CD4-positive, CD25-positive, alpha-beta regulatory T cell (primary cell): ENCODE measurements around the gene CCDC154. TPM values are rescaled to one million over a fixed set of nuclear protein-coding genes. Genes with fewer than 3 reads are reported as not detected.

ENCODE experiments used
- ATAC-seq, 2 donors: fragments of 150-1000 bp; cut with Tn5 transposase; one replicate each; pipeline ENCODE4 v1.10.0; 2021; ENCODE audit warnings: low read depth in 2 of 2, moderate number of reproducible peaks in 2 of 2, moderate library complexity in 1 of 2
- DNase-seq, 3 donors: peaks; one replicate each; pipeline versions ENCODE4 v3.0.0 to v3.0.0-alpha.2; 2012 to 2022; ENCODE audit warnings: mixed read lengths in 1 of 3
- H3K27ac ChIP-seq: one replicate; pipeline ENCODE4 v1.7.0; 2013; ENCODE audit warnings: mild to moderate bottlenecking, low read length; ENCODE audit not compliant: insufficient read depth, poor library complexity, severe bottlenecking
- H3K27me3 ChIP-seq: one replicate; pipeline ENCODE4 v1.7.0; 2013; ENCODE audit warnings: low read length; ENCODE audit not compliant: control insufficient read depth, insufficient read depth
- H3K36me3 ChIP-seq: one replicate; pipeline ENCODE4 v1.7.0; 2013; ENCODE audit warnings: mild to moderate bottlenecking, low read length, moderate library complexity; ENCODE audit not compliant: control insufficient read depth, insufficient read depth
- H3K4me1 ChIP-seq: 2 replicates; pipeline ENCODE4 v1.7.0; 2013; ENCODE audit warnings: mild to moderate bottlenecking, low read length; ENCODE audit not compliant: insufficient read depth, control insufficient read depth, poor library complexity, severe bottlenecking
- H3K4me3 ChIP-seq: one replicate; pipeline ENCODE4 v1.7.0; 2013; ENCODE audit warnings: low read depth, mild to moderate bottlenecking, low read length, moderate library complexity
- H3K9me3 ChIP-seq, 2 experiments: 1 replicate in 1 of 2; 2 replicates in 1 of 2; pipeline ENCODE4 v1.7.0; 2013; ENCODE audit warnings: low read length in 2 of 2, mild to moderate bottlenecking in 1 of 2, moderate library complexity in 1 of 2; ENCODE audit not compliant: control insufficient read depth in 2 of 2
- H3K27ac Mint-ChIP-seq, 3 donors: one replicate each; pipeline ENCODE4 v1.8.0; 2020 to 2022; ENCODE audit warnings: mild to moderate bottlenecking in 3 of 3, mixed read lengths in 3 of 3, moderate library complexity in 2 of 3
- H3K27me3 Mint-ChIP-seq: one replicate; pipeline ENCODE4 v1.8.0; 2022; ENCODE audit warnings: mild to moderate bottlenecking, mixed read lengths
- H3K36me3 Mint-ChIP-seq: one replicate; pipeline ENCODE4 v1.8.0; 2020; ENCODE audit warnings: mixed read lengths
- H3K4me1 Mint-ChIP-seq, 4 donors: one replicate each; pipeline ENCODE4 v1.8.0; 2020 to 2022; ENCODE audit warnings: mixed read lengths in 4 of 4, mild to moderate bottlenecking in 1 of 4
- H3K4me3 Mint-ChIP-seq, 4 donors: one replicate each; pipeline ENCODE4 v1.8.0; 2020 to 2022; ENCODE audit warnings: mild to moderate bottlenecking in 4 of 4, mixed read lengths in 4 of 4, moderate library complexity in 3 of 4
- H3K9me3 Mint-ChIP-seq, 7 donors: one replicate each; pipeline ENCODE4 v1.8.0; 2020 to 2022; ENCODE audit warnings: mixed read lengths in 7 of 7, mild to moderate bottlenecking in 3 of 7, moderate library complexity in 2 of 7
- polyA plus RNA-seq, 4 donors: library from polyadenylated mRNA; unstranded; fragments of 300-500 nt; fragmentation: Illumina TruSeq; gene quantifications; one replicate each; pipeline ENCODE4 v1.2.3, GENCODE V29; 2021
- total RNA-seq: library from RNA; stranded (reverse); gene quantifications from one replicate; pipeline ENCODE4 v1.2.3, GENCODE V29; 2022

CCDC154 gene, protein sequence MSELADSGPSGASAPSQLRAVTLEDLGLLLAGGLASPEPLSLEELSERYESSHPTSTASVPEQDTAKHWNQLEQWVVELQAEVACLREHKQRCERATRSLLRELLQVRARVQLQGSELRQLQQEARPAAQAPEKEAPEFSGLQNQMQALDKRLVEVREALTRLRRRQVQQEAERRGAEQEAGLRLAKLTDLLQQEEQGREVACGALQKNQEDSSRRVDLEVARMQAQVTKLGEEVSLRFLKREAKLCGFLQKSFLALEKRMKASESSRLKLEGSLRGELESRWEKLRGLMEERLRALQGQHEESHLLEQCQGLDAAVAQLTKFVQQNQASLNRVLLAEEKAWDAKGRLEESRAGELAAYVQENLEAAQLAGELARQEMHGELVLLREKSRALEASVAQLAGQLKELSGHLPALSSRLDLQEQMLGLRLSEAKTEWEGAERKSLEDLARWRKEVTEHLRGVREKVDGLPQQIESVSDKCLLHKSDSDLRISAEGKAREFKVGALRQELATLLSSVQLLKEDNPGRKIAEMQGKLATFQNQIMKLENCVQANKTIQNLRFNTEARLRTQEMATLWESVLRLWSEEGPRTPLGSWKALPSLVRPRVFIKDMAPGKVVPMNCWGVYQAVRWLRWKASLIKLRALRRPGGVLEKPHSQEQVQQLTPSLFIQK
- total RNA-seq (2.6 TPM), polyA plus RNA-seq (not detected)

DNA sequence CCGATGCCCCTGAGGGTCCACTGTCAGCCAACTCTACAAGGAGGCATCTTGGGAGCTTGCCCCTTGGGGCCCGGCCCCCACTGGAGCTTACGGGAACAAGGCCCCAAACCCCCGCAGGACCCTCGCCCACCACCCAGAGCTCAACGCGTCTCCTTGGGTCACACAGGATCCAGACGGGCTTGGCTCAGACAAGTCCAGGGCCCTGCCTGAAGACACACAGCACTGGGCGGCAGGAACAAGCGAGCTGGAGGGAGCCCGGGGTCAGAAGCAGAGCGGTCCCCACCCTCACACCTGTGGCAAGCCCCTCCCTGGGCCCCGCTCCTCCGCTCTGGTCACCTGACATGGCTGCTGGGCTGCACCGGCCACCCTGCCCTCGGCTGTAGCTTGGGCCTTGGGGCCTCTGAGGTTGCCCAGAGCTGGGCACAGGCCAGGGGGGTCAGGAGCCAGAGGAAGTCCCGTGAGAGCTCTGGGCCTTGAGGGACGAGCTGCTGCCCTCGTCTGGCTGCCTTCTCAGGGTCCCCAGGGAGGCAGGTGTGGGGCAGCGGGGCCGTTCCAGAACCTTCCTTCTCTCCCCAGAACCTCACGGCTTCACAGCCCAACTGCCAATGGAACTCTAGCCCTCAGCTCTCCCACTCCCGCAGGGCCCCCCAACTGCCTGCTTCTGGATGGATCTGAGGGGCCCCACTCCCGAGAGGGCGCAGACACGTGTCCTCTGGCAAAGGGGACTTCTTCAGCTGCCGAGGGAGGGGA is at the start of gene CCDC154:
Gene CCDC154, minus strand, starts transcription at position 577 of the 750 bp plus-strand sequence. Its CDS starts 234 bp downstream, at position 343.
- H3K27ac ChIP-seq: no peak within 1 kb of the TSS
- Mint-ChIP-seq H3K27ac (no peak within 1 kb of the TSS), H3K4me3 (no peak within 1 kb of the TSS), H3K27me3 (no peaks in the 10 kb centered on the region), H3K36me3 (no peaks in the 10 kb centered on the region), H3K4me1 (no peaks in the 10 kb centered on the region), H3K9me3 (no peaks in the 10 kb centered on the region)
- ATAC-seq (no peak), DNase-seq (no peak)
- no peak within 1 kb of the TSS for H3K4me3 ChIP-seq
- H3K9me3 ChIP-seq: no peaks in the 10 kb centered on the region
- no peaks in the 10 kb centered on the region for H3K4me1 ChIP-seq
- no peaks in the 10 kb centered on the region for H3K27me3 ChIP-seq
- peaks cover 3% of the 10 kb centered on the region for H3K36me3 ChIP-seq

GRCh38 chr16:1493746-1494094 is 49.4 kb upstream of the CCDC154 start:
- no peaks in the 10 kb centered on the region for H3K27me3 Mint-ChIP-seq
- peaks cover 20% of the 10 kb centered on the region for H3K4me1 ChIP-seq
- peak overlapping the region; percentile 91 for H3K27ac ChIP-seq
- H3K36me3 Mint-ChIP-seq: no peaks in the 10 kb centered on the region
- no peaks in the 10 kb centered on the region for H3K27me3 ChIP-seq
- peak overlapping the region; percentile 35 to 97 (median 87) for H3K4me3 Mint-ChIP-seq
- DNase-seq (peak in 1 of 3 donors; percentile 27), ATAC-seq (peak in 1 of 2 donors; percentile 2)
- no peaks in the 10 kb centered on the region for H3K36me3 ChIP-seq
- H3K4me1 Mint-ChIP-seq: peaks cover 5 to 22% (median 7%) of the 10 kb centered on the region in 4 donors
- no peak overlapping the region for H3K4me3 ChIP-seq
- no peaks in the 10 kb centered on the region for H3K9me3 Mint-ChIP-seq
- H3K9me3 ChIP-seq: no peaks in the 10 kb centered on the region
- H3K27ac Mint-ChIP-seq: peak overlapping the region in 1 of 3 donors; percentile 36

- H3K27ac Mint-ChIP-seq: peak within 1 kb of the TSS; percentile 100
- Histone ChIP-seq H3K9me3 (no peaks in the 10 kb centered on the region), H3K36me3 (no peaks in the 10 kb centered on the region), H3K27ac (peak within 1 kb of the TSS; percentile 91), H3K27me3 (no peaks in the 10 kb centered on the region), H3K4me3 (peak within 1 kb of the TSS; percentile 78), H3K4me1 (peaks cover 20% of the 10 kb centered on the region)
- peak; percentile 84 to 90 (median 88) for DNase-seq
- H3K27me3 Mint-ChIP-seq: no peaks in the 10 kb centered on the region
- ATAC-seq: peak; percentile 84
- no peaks in the 10 kb centered on the region for H3K36me3 Mint-ChIP-seq
- H3K4me3 Mint-ChIP-seq: peak within 1 kb of the TSS; percentile 87 to 99 (median 98)
- no peaks in the 10 kb centered on the region for H3K9me3 Mint-ChIP-seq
- peaks cover 5 to 25% (median 7%) of the 10 kb centered on the region in 4 donors for H3K4me1 Mint-ChIP-seq
Measured at GRCh38 chr16:1492923-1493745, 48.8 kb upstream of the CCDC154 start, which contains the start of gene TELO2. Gene TELO2 (plus strand): TSS chr16:1493360. CDS start chr16:1494282, 922 bp downstream.

DNA sequence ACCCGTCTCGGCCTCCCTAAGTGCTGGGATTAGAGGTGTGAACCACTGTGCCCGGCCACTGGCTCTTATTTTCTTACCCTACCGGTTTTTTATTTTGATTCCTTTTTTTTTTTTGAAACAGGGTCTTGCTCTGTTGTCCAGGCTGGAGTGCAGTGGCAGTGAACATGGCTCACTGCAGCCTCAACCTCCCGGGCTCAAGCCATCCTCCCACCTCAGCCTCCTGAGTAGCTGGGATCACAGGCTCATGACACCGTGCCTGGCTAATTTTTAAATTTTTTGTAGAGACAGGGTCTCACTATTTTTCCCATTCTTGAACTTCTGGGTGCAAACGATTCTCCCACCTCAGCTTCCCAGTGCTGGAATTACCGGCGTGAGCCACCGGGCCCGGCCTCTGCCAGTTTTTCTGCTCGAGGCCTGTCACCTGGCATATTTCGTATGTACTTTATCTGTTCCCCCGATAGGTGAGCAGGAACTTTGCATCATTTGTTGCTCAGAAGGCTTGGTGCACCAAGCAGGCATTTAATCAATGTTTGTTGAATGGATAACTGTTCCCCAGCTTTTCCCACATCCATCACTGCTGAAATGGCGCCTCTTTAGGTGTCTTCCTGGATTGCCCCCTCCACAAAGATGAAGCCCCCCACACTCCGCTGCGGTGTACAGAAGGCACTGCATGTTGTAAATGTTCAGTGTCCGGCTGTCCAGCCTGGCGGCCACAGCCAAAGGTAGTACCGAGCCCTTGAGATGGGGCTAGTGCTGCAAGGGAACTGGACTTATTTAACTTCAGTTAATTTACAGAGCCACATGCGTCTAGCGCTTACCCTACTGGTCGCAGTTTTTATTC is 47.9 kb upstream of the CCDC154 start:
- Mint-ChIP-seq H3K9me3 (no peaks in the 10 kb centered on the region), H3K4me3 (peak overlapping the region; percentile 87 to 99 (median 98))
- no peak for ATAC-seq

DNA sequence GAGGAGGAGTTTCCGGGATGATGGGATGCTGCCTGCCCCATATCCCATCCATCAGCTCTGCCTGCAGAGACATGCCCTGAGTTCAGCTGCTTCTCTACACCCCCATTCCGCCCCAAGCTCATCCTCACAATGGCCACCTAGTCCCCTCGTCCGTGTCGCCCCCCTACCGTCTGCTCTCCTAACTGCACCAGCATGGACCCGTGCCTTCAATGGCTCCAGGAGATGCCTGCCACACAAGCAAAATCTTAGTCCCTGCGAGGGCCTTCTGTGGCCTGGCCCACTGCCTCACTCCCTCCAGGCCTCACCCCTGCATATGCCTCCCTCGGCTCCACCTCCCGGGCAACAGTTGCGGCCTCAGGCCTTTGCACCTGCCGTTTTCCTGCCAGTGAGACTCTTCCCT is 47.0 kb upstream of the CCDC154 start:
- Histone ChIP-seq H3K4me1 (peaks cover 20% of the 10 kb centered on the region), H3K27me3 (no peaks in the 10 kb centered on the region), H3K9me3 (no peaks in the 10 kb centered on the region), H3K27ac (no peak overlapping the region), H3K4me3 (no peak overlapping the region), H3K36me3 (no peaks in the 10 kb centered on the region)
- Mint-ChIP-seq H3K27ac (peak overlapping the region in 1 of 3 donors; percentile 14), H3K4me1 (peaks cover 5 to 21% (median 7%) of the 10 kb centered on the region in 4 donors), H3K4me3 (peak overlapping the region in 1 of 4 donors; percentile 36), H3K27me3 (no peaks in the 10 kb centered on the region), H3K9me3 (no peaks in the 10 kb centered on the region), H3K36me3 (no peaks in the 10 kb centered on the region)
- no peak for ATAC-seq
- no peak for DNase-seq

More for the DNA sequence above, 47.9 kb upstream of the CCDC154 start:
- Mint-ChIP-seq H3K27ac (peak overlapping the region; percentile 100), H3K4me1 (peaks cover 5 to 25% (median 7%) of the 10 kb centered on the region in 4 donors), H3K36me3 (no peaks in the 10 kb centered on the region), H3K27me3 (no peaks in the 10 kb centered on the region)
- H3K36me3 ChIP-seq: no peaks in the 10 kb centered on the region
- peak overlapping the region; percentile 78 for H3K4me3 ChIP-seq
- peaks cover 20% of the 10 kb centered on the region for H3K4me1 ChIP-seq
- peak in 1 of 3 donors; percentile 17 for DNase-seq
- H3K27me3 ChIP-seq: no peaks in the 10 kb centered on the region
- H3K9me3 ChIP-seq: no peaks in the 10 kb centered on the region
- peak overlapping the region; percentile 91 for H3K27ac ChIP-seq

- H3K4me3 Mint-ChIP-seq: no peak overlapping the region
- DNase-seq: no peak
- H3K4me1 Mint-ChIP-seq: peaks cover 5 to 18% (median 7%) of the 10 kb centered on the region in 4 donors
- no peaks in the 10 kb centered on the region for H3K27me3 ChIP-seq
- no peaks in the 10 kb centered on the region for H3K27me3 Mint-ChIP-seq
- no peaks in the 10 kb centered on the region for H3K9me3 Mint-ChIP-seq
- no peak overlapping the region for H3K27ac Mint-ChIP-seq
- no peaks in the 10 kb centered on the region for H3K9me3 ChIP-seq
- H3K27ac ChIP-seq: no peak overlapping the region
- no peak overlapping the region for H3K4me3 ChIP-seq
- no peak for ATAC-seq
- H3K36me3 ChIP-seq: no peaks in the 10 kb centered on the region
- peaks cover 14% of the 10 kb centered on the region for H3K4me1 ChIP-seq
- H3K36me3 Mint-ChIP-seq: no peaks in the 10 kb centered on the region
Measured at GRCh38 chr16:1489077-1489476, 44.7 kb upstream of the CCDC154 start.
